DOHH2 (cell line): ENCODE measurements around the gene PRKCQ.

Source experiments
- H3F3A ChIP-seq: fragments of 200-600 bp; sonication (generic), shearing (Covaris generic); 2 replicates; pipeline ENCODE4 v1.6.0; 2016; ENCODE audit warnings: antibody characterized with exemption, mild to moderate bottlenecking; ENCODE audit not compliant: control insufficient read depth, insufficient read depth
- H3K27ac ChIP-seq: fragments of 200-600 bp; sonication (generic); 2 replicates; pipeline ENCODE4 v1.5.1; 2014; ENCODE audit warnings: low read depth, mild to moderate bottlenecking, low read length, moderate library complexity
- H3K27me3 ChIP-seq: fragments of 200-600 bp; sonication (generic); 2 replicates; pipeline ENCODE4 v1.6.1; 2014; ENCODE audit warnings: mild to moderate bottlenecking, low read length, mixed read lengths; ENCODE audit not compliant: control insufficient read depth
- H3K36me3 ChIP-seq: fragments of 200-600 bp; sonication (generic); 2 replicates; pipeline ENCODE4 v1.6.1; 2014; ENCODE audit warnings: mild to moderate bottlenecking, low read length, moderate library complexity, mixed read lengths; ENCODE audit not compliant: control insufficient read depth
- H3K4me1 ChIP-seq: fragments of 200-600 bp; sonication (generic); 2 replicates; pipeline ENCODE4 v1.6.1; 2014; ENCODE audit warnings: mild to moderate bottlenecking, low read length, mixed read lengths; ENCODE audit not compliant: control insufficient read depth
- H3K4me2 ChIP-seq: fragments of 200-600 bp; sonication (generic); 2 replicates; pipeline ENCODE4 v1.6.0; 2014; ENCODE audit warnings: mild to moderate bottlenecking, low read length, moderate library complexity
- H3K4me3 ChIP-seq: fragments of 200-600 bp; sonication (generic); 2 replicates; pipeline ENCODE4 v1.5.1; 2014; ENCODE audit warnings: mild to moderate bottlenecking, low read length, mixed read lengths
- H3K79me2 ChIP-seq: fragments of 200-600 bp; sonication (generic); 2 replicates; pipeline ENCODE4 v1.6.1; 2014; ENCODE audit warnings: mild to moderate bottlenecking, low read length, mixed read lengths; ENCODE audit not compliant: control insufficient read depth
- H3K9me2 ChIP-seq: fragments of 200-600 bp; sonication (generic); replicated peaks from 2 replicates; pipeline ENCODE4 v1.6.1; 2014; ENCODE audit warnings: mild to moderate bottlenecking, low read length, mixed read lengths; ENCODE audit not compliant: control insufficient read depth
- H3K9me3 ChIP-seq: fragments of 200-600 bp; sonication (generic); 2 replicates; pipeline ENCODE4 v1.6.1; 2014; ENCODE audit warnings: antibody characterized with exemption, low read length, mixed read lengths; ENCODE audit not compliant: control insufficient read depth, insufficient read depth
- H4K20me1 ChIP-seq: fragments of 200-600 bp; sonication (generic); 2 replicates; pipeline ENCODE4 v1.6.0; 2014; ENCODE audit warnings: low read depth, mild to moderate bottlenecking, antibody characterized with exemption, low read length, moderate library complexity; ENCODE audit not compliant: control insufficient read depth, insufficient read depth
- CTCF ChIP-seq: fragments of 200-600 bp; sonication (generic); IDR thresholded peaks from one replicate; pipeline ENCODE4 v1.5.1; 2014; ENCODE audit warnings: antibody characterized with exemption, mild to moderate bottlenecking, low read depth, low read length; ENCODE audit not compliant: poor library complexity, severe bottlenecking
- EZH2phosphoT487 ChIP-seq: fragments of 200-600 bp; sonication (generic); IDR thresholded peaks from 2 replicates; pipeline ENCODE4 v1.6.1; 2017; ENCODE audit warnings: borderline replicate concordance, mild to moderate bottlenecking, antibody characterized with exemption, low read length, moderate library complexity, mixed read lengths

PRKCQ gene

GRCh38 chr10:6567884-6568283, 12.2 kb downstream of the PRKCQ start:
- Histone ChIP-seq H3K9me3 (no peaks in the 10 kb centered on the region), H3F3A (no peaks in the 10 kb centered on the region), H3K4me3 (no peak overlapping the region), H3K27ac (no peak overlapping the region), H3K36me3 (no peaks in the 10 kb centered on the region), H3K4me1 (no peaks in the 10 kb centered on the region), H4K20me1 (no peaks in the 10 kb centered on the region), H3K79me2 (no peaks in the 10 kb centered on the region), H3K27me3 (peaks cover 28% of the 10 kb centered on the region), H3K4me2 (no peak overlapping the region), H3K9me2 (no peaks in the 10 kb centered on the region)
- TF ChIP-seq CTCF: no peak
- no peak for TF ChIP-seq EZH2phosphoT487

DNA sequence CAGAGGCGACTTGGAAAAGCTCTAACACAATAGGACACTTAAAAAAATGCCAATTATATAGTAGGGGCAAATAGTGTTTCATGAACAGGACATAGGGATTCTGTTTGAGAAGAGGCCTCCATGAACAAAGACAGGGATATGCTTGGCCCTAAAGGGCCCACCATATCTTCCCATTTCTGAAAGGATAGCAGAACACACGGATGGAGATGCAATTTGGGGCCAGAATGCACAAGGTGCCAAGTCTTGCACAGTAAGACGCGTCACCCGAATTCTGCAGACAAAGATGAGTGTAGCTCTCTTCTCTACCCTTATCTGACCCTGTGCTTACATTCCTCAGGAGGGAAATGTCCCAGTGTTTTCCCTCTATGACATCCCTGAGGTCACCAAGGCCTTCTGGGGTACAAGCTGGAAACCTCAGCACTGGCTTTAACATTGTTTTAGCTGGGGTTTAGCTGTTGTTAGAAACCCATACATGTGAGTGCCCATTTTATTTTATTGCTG, 12.8 kb downstream of the PRKCQ start:
- no peaks in the 10 kb centered on the region for H3K4me1 ChIP-seq
- H3K27me3 ChIP-seq: peaks cover 33% of the 10 kb centered on the region
- no peak for TF ChIP-seq EZH2phosphoT487
- TF ChIP-seq CTCF: no peak
- no peak overlapping the region for H3K4me2 ChIP-seq
- H3F3A ChIP-seq: no peaks in the 10 kb centered on the region
- H3K9me3 ChIP-seq: no peaks in the 10 kb centered on the region
- H3K36me3 ChIP-seq: no peaks in the 10 kb centered on the region
- H3K27ac ChIP-seq: no peak overlapping the region
- no peaks in the 10 kb centered on the region for H3K9me2 ChIP-seq
- no peaks in the 10 kb centered on the region for H3K79me2 ChIP-seq
- no peaks in the 10 kb centered on the region for H4K20me1 ChIP-seq
- H3K4me3 ChIP-seq: no peak overlapping the region

DNA sequence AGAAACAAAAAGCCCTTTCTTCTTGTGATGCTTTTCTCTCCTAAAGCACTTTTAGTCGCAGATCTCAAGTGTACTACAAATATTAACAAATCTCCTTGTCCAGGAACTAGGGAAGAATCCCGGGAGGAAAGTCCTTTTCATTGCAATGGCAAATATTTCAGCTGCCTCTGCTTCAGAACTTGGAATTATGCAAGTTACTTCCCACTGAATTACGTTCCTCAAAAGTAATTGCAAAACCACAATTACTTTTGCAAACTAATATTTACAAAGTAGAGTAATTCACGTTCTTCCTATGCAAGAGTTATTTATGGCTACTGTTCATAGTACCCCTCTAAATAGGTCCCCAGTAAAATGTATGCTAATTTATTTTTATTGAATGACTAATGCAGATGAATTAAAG, 14.5 kb downstream of the PRKCQ start:
- H3K4me3 ChIP-seq: no peak overlapping the region
- H3K27ac ChIP-seq: no peak overlapping the region
- peaks cover 36% of the 10 kb centered on the region for H3K27me3 ChIP-seq
- no peaks in the 10 kb centered on the region for H3K79me2 ChIP-seq
- H3K36me3 ChIP-seq: no peaks in the 10 kb centered on the region
- no peaks in the 10 kb centered on the region for H4K20me1 ChIP-seq
- TF ChIP-seq EZH2phosphoT487: no peak
- TF ChIP-seq CTCF: no peak
- H3K9me3 ChIP-seq: no peaks in the 10 kb centered on the region
- H3K4me2 ChIP-seq: no peak overlapping the region
- no peaks in the 10 kb centered on the region for H3K9me2 ChIP-seq
- H3K4me1 ChIP-seq: no peaks in the 10 kb centered on the region
- no peaks in the 10 kb centered on the region for H3F3A ChIP-seq
